IMR-90 (cell line): Measurements from ENCODE around the gene SEC61B. TPM values are rescaled to one million over a fixed set of nuclear protein-coding genes. Genes with fewer than 3 reads are reported as not detected.
A peak's percentile ranks its signal among the peaks of the same experiment; 100 is the strongest.

Experiments
- ATAC-seq: fragments of 200-7000 bp; cut with Tn5 transposase; 2 replicates; pipeline ENCODE4 v1.9.1; 2020; ENCODE audit warnings: low read depth, mild to moderate bottlenecking, moderate library complexity
- BruUV-seq: library from RNA; stranded (reverse); fragments of 400-500 nt; replicated peaks from 2 replicates; lab custom pipeline; 2021; lab: Mats Ljungman, UMichigan
- CTCF ChIA-PET: fragments of 300-600 bp; formaldehyde crosslinking; extraction: SDS; loops from one replicate; lab custom pipeline; 2021; ENCODE audit warnings: antibody characterized with exemption; lab: Yijun Ruan, JAX
- POLR2A ChIA-PET: fragments of 300-600 bp; sonication (Branson Sonifier 250); formaldehyde crosslinking; loops from one replicate; lab custom pipeline; 2022; ENCODE audit warnings: antibody characterized with exemption; ENCODE audit not compliant: unreplicated experiment; lab: Charles Lee
- DNase-seq: peaks from one replicate; pipeline ENCODE4 v3.0.0; 2013
- H2AFZ ChIP-seq: replicated peaks from 2 replicates; pipeline ENCODE3; 2013; ENCODE audit warnings: low read length, mild to moderate bottlenecking; ENCODE audit not compliant: poor library complexity
- H2AK5ac ChIP-seq: 2 replicates; pipeline ENCODE4 v1.6.1; 2013; ENCODE audit warnings: low read depth, low read length, inconsistent platforms
- H2AK9ac ChIP-seq: replicated peaks from 2 replicates; pipeline ENCODE3; 2013; ENCODE audit warnings: mild to moderate bottlenecking, low read depth, low read length, moderate library complexity; ENCODE audit not compliant: poor library complexity
- H2BK120ac ChIP-seq: 2 replicates; pipeline ENCODE4 v1.6.1; 2013; ENCODE audit warnings: low read depth, low read length, inconsistent platforms
- H2BK15ac ChIP-seq: 3 replicates; pipeline ENCODE4 v1.6.1; 2013; ENCODE audit warnings: low read depth, low read length, inconsistent platforms
- H2BK20ac ChIP-seq: 2 replicates; pipeline ENCODE4 v1.6.1; 2013; ENCODE audit warnings: low read depth, mild to moderate bottlenecking, inconsistent platforms, low read length, moderate library complexity
- H2BK5ac ChIP-seq: 2 replicates; pipeline ENCODE4 v1.6.1; 2013; ENCODE audit warnings: mild to moderate bottlenecking, low read depth, low read length, inconsistent platforms; ENCODE audit not compliant: poor library complexity, severe bottlenecking
- H3K14ac ChIP-seq: replicated peaks from 2 replicates; pipeline ENCODE4 v1.6.1; 2013; ENCODE audit warnings: low read depth, low read length, inconsistent platforms
- H3K18ac ChIP-seq: 2 replicates; pipeline ENCODE4 v1.6.1; 2013; ENCODE audit warnings: low read depth, low read length, control low read depth
- H3K23ac ChIP-seq: 2 replicates; pipeline ENCODE4 v1.6.1; 2013; ENCODE audit warnings: low read depth, low read length, inconsistent platforms
- H3K27ac ChIP-seq: 2 replicates; pipeline ENCODE4 v1.5.1; 2013; ENCODE audit warnings: mild to moderate bottlenecking, control low read depth, low read length; ENCODE audit not compliant: insufficient read depth
- H3K27me3 ChIP-seq: 2 replicates; pipeline ENCODE4 v1.6.1; 2013; ENCODE audit warnings: low read length; ENCODE audit not compliant: control insufficient read depth, insufficient read depth
- H3K36me3 ChIP-seq: 2 replicates; pipeline ENCODE4 v1.6.1; 2013; ENCODE audit warnings: low read length, mixed read lengths; ENCODE audit not compliant: control insufficient read depth, insufficient read depth
- H3K4ac ChIP-seq: 2 replicates; pipeline ENCODE4 v1.6.1; 2013; ENCODE audit warnings: low read depth, low read length, inconsistent platforms
- H3K4me1 ChIP-seq: 2 replicates; pipeline ENCODE4 v1.6.1; 2013; ENCODE audit warnings: low read length, mixed read lengths; ENCODE audit not compliant: control insufficient read depth, insufficient read depth
- H3K4me2 ChIP-seq: 2 replicates; pipeline ENCODE4 v1.6.1; 2013; ENCODE audit warnings: low read depth, mild to moderate bottlenecking, control low read depth, low read length, moderate library complexity
- H3K4me3 ChIP-seq: 2 replicates; pipeline ENCODE4 v1.5.1; 2013; ENCODE audit warnings: low read depth, mild to moderate bottlenecking, control low read depth, low read length, moderate library complexity; ENCODE audit not compliant: insufficient read depth
- H3K56ac ChIP-seq: 2 replicates; pipeline ENCODE4 v1.6.1; 2013; ENCODE audit warnings: low read length, inconsistent platforms; ENCODE audit not compliant: insufficient read depth; ENCODE audit errors: extremely low read depth
- H3K79me1 ChIP-seq, 2 experiments: 2 replicates each; pipeline ENCODE4 v1.6.1; 2013; ENCODE audit warnings: low read length in 2 of 2, inconsistent platforms in 1 of 2, low read depth in 1 of 2
- H3K9ac ChIP-seq: 2 replicates; pipeline ENCODE4 v1.6.1; 2013; ENCODE audit warnings: low read depth, low read length, control low read depth
- H3K9me1 ChIP-seq: 2 replicates; pipeline ENCODE4 v1.6.1; 2013; ENCODE audit warnings: low read length, inconsistent platforms; ENCODE audit not compliant: insufficient read depth
- H3K9me3 ChIP-seq: 2 replicates; pipeline ENCODE4 v1.6.1; 2013; ENCODE audit warnings: low read length; ENCODE audit not compliant: control insufficient read depth, insufficient read depth
- H4K20me1 ChIP-seq: 2 replicates; pipeline ENCODE4 v1.6.1; 2013; ENCODE audit warnings: low read length, inconsistent platforms; ENCODE audit not compliant: insufficient read depth
- H4K5ac ChIP-seq: 2 replicates; pipeline ENCODE4 v1.6.1; 2013; ENCODE audit warnings: mild to moderate bottlenecking, low read depth, low read length, control low read depth
- H4K8ac ChIP-seq, 2 experiments: 2 replicates each; pipeline ENCODE4 v1.6.1; 2013; ENCODE audit warnings: low read depth in 2 of 2, low read length in 2 of 2, control low read depth in 1 of 2, inconsistent platforms in 1 of 2
- H4K91ac ChIP-seq: 2 replicates; pipeline ENCODE4 v1.6.1; 2013; ENCODE audit warnings: low read depth, low read length, inconsistent platforms; ENCODE audit not compliant: insufficient read depth
- FOS ChIP-seq: fragments of 150-350 bp; IDR thresholded peaks from 2 replicates; pipeline ENCODE4 v1.6.1; 2016; ENCODE audit warnings: low read depth, low read length
- MAFK ChIP-seq: IDR thresholded peaks from 2 replicates; pipeline ENCODE4 v1.6.1; 2012; ENCODE audit warnings: low read depth, low read length, improper control_type of control experiment
- MXI1 ChIP-seq: IDR thresholded peaks from 2 replicates; pipeline ENCODE4 v1.6.1; 2012; ENCODE audit warnings: low read depth, mild to moderate bottlenecking, low read length, moderate library complexity, borderline replicate concordance
- NFE2L2 ChIP-seq: fragments of 150-350 bp; IDR thresholded peaks from 2 replicates; pipeline ENCODE4 v1.6.1; 2016; ENCODE audit warnings: low read depth, mild to moderate bottlenecking, low read length
- RCOR1 ChIP-seq: IDR thresholded peaks from 2 replicates; pipeline ENCODE4 v1.6.1; 2012; ENCODE audit warnings: mild to moderate bottlenecking, low read length, improper control_type of control experiment; ENCODE audit not compliant: insufficient replicate concordance
- RFX5 ChIP-seq: IDR thresholded peaks from 2 replicates; pipeline ENCODE4 v1.8.0; 2012; ENCODE audit warnings: low read depth, mild to moderate bottlenecking, low read length, moderate library complexity
- WGBS, 2 experiments: methylation state at CpG; one replicate each; pipeline versions ENCODE4 v1.1.5 to v1.1.7; 2013; ENCODE audit warnings: missing lambda C conversion rate in 2 of 2; ENCODE audit not compliant: insufficient read length in 1 of 2; ENCODE audit errors: extremely low coverage in 2 of 2; 5-methylcytosine and 5-hydroxymethylcytosine counted together
- dilution Hi-C: fragments of 300-500 bp; cut with HindIII; formaldehyde crosslinking; loops from one replicate; pipeline ENCODE4 v1.14.3; 2018; ENCODE audit warnings: low sequenced_read_pairs; ENCODE audit not compliant: unreplicated experiment
- in situ Hi-C: fragments of 300-500 bp; cut with MboI; formaldehyde crosslinking; loops from 3 replicates; pipeline ENCODE4 v1.14.3; 2019; ENCODE audit warnings: low sequenced_read_pairs, inconsistent platforms, mixed read lengths
- intact Hi-C: fragments of 100-400 bp; cut with micrococcal nuclease; formaldehyde crosslinking; loops from 2 replicates; pipeline ENCODE4 v1.10.0; 2022
- polyA plus RNA-seq, 3 experiments: library from polyadenylated mRNA; depleted of rRNA; stranded (reverse); fragments of >200 nt; gene quantifications; 2 replicates each; pipeline ENCODE4 v1.2.3, GENCODE V29; 2012; ENCODE audit warnings: low replicate concordance in 1 of 3
- total RNA-seq: library from RNA; depleted of rRNA; stranded (reverse); fragments of >200 nt; gene quantifications from 2 replicates; pipeline ENCODE4 v1.2.3, GENCODE V29; 2012

SEC61B gene
- total and polyA plus RNA-seq, 2 of the 4 experiments (the other 2 are of a cell fraction), result 180 to 281 TPM

DNA sequence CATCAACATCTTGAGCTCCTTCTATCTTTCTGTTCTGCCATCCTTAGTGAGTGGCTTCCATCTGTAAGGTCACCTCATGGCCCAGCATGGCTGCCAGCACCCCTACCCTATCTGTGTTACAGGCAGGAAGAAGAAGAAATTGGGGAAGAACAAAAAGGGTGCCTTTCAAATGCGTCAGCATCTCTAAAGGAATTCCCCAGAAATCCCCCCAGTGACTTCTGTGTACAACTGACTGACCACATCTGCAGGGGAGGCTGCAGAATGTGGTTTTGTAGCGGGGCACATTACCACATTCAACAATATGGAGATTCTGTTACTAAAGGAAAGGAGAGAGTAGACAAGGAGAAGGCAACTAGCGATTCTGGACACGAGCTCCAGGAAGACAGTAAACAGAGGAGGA, 40.5 kb upstream of the SEC61B start:
- Histone ChIP-seq H4K91ac (no peak overlapping the region), H2AK5ac (no peak overlapping the region), H2BK15ac (0 out of 3 replicates have a peak overlapping the region, but pooled peaks have one; percentile 11), H4K20me1 (no peaks in the 10 kb centered on the region), H3K23ac (no peak overlapping the region), H3K18ac (no peak overlapping the region), H3K79me1 (no peaks in the 10 kb centered on the region), H4K8ac (peak overlapping the region in 1 of 2 experiments; percentile 53; a peak in 1 of 4 replicates), H3K4me3 (no peak overlapping the region), H3K36me3 (no peaks in the 10 kb centered on the region), H3K9me3 (no peaks in the 10 kb centered on the region), H3K4me2 (no peak overlapping the region), H3K27ac (no peak overlapping the region), H2BK5ac (no peak overlapping the region), H3K56ac (no peak overlapping the region), H3K14ac (no peak overlapping the region), H3K4me1 (peaks cover 8% of the 10 kb centered on the region), H3K9ac (no peak overlapping the region), H3K4ac (no peak overlapping the region), H3K27me3 (no peaks in the 10 kb centered on the region), H2BK20ac (no peak overlapping the region), H2BK120ac (no peak overlapping the region), H3K9me1 (peaks cover 6% of the 10 kb centered on the region; the same call in 1 of the 2 replicates), H2AK9ac (no peak overlapping the region), H4K5ac (no peak overlapping the region), H2AFZ (no peak overlapping the region)
- no peak for TF ChIP-seq RCOR1
- no peak for TF ChIP-seq FOS
- no peak for TF ChIP-seq RFX5
- no peak for TF ChIP-seq NFE2L2
- no peak for TF ChIP-seq MAFK
- no peak for TF ChIP-seq MXI1
- ChIA-PET CTCF (interaction anchor here (0.6 to 1.2 kb wide), 5 partner anchors 9 to 1409 kb away, joined by 3 to 7 read pairs (median 4); no protein-coding TSS in a partner anchor), POLR2A (interaction anchor here (0.6 kb wide), 1 partner anchor 428 kb away, joined by 5 read pairs; no protein-coding TSS in a partner anchor)
- BruUV-seq, result no TSS peak
- no CpG with 5 or more reads among the region's 4 CpGs for WGBS, 2 experiments
- dilution Hi-C loops (no loop called here), in situ Hi-C loops (loop anchor here (10.0 to 25.0 kb wide), 4 partner anchors 623 to 1406 kb away; partner anchors contain the start of gene CAVIN4), intact Hi-C loops (loop anchor here (5.0 to 10.0 kb wide), 4 partner anchors 83 to 1243 kb away; partner anchors contain the start of gene MSANTD3)
- ATAC-seq (no peak), DNase-seq (peak; percentile 72)
